ENCODE results near the gene CCDC149.

The CCDC149 gene

GRCh38 chr4:24777536-24778463 is 135.0 kb downstream of the CCDC149 start:
- no peaks in the 10 kb centered on the region for H3K9me3 ChIP-seq (ENCODE audit: insufficient read depth, low read length)
- H3K36me3 ChIP-seq (replicated peaks; ENCODE audit: low read depth, low read length): no peaks in the 10 kb centered on the region
- H2AFZ ChIP-seq (ENCODE audit: low read depth, low read length): no peak overlapping the region
- no peak overlapping the region for H3K9ac ChIP-seq (ENCODE audit: low read length)
- no peak overlapping the region for H3K4me3 ChIP-seq (ENCODE audit: low read length)
- TF ChIP-seq EZH2phosphoT487 (IDR thresholded peaks at IDR 0.05; ENCODE audit: low read depth) (no peak), CTCF (IDR thresholded peaks at IDR 0.05; ENCODE audit: low read depth, low read length) (no peak)
- H3K4me2 ChIP-seq (ENCODE audit: low read length): no peak overlapping the region
- H3K4me1 ChIP-seq (ENCODE audit: low read length): no peaks in the 10 kb centered on the region
- 0 out of 2 replicates have a peak, but pooled peaks cover 4% of the 10 kb centered on the region for H3K27me3 ChIP-seq (ENCODE audit: low read depth, low read length)
- H3K79me2 ChIP-seq (ENCODE audit: low read length): no peaks in the 10 kb centered on the region
- no peaks in the 10 kb centered on the region for H4K20me1 ChIP-seq (ENCODE audit: insufficient read depth, low read length)
- H3K27ac ChIP-seq (ENCODE audit: low read length): no peak overlapping the region

- Histone ChIP-seq H3K9ac (ENCODE audit: low read length) (no peak overlapping the region), H3K27ac (ENCODE audit: low read length) (no peak overlapping the region), H4K20me1 (ENCODE audit: insufficient read depth, low read length) (no peaks in the 10 kb centered on the region), H3K4me3 (ENCODE audit: low read length) (no peak overlapping the region), H3K9me3 (ENCODE audit: insufficient read depth, low read length) (no peaks in the 10 kb centered on the region), H3K4me1 (ENCODE audit: low read length) (no peaks in the 10 kb centered on the region), H3K27me3 (ENCODE audit: low read depth, low read length) (0 out of 2 replicates have a peak, but pooled peaks cover 4% of the 10 kb centered on the region), H3K36me3 (replicated peaks; ENCODE audit: low read depth, low read length) (no peaks in the 10 kb centered on the region), H3K79me2 (ENCODE audit: low read length) (no peaks in the 10 kb centered on the region), H2AFZ (ENCODE audit: low read depth, low read length) (no peak overlapping the region), H3K4me2 (ENCODE audit: low read length) (no peak overlapping the region)
- no peak for TF ChIP-seq CTCF (IDR thresholded peaks at IDR 0.05; ENCODE audit: low read depth, low read length)
- no peak for TF ChIP-seq EZH2phosphoT487 (IDR thresholded peaks at IDR 0.05; ENCODE audit: low read depth)
Observed at GRCh38 chr4:24775750-24776149, 137.1 kb downstream of the CCDC149 start.

GRCh38 chr4:24775032-24775605 is 137.7 kb downstream of the CCDC149 start:
- Histone ChIP-seq H3K27ac (ENCODE audit: low read length) (no peak overlapping the region), H3K4me1 (ENCODE audit: low read length) (peaks cover 3% of the 10 kb centered on the region; the same call in 1 of the 2 replicates), H3K27me3 (ENCODE audit: low read depth, low read length) (0 out of 2 replicates have a peak, but pooled peaks cover 4% of the 10 kb centered on the region), H3K79me2 (ENCODE audit: low read length) (no peaks in the 10 kb centered on the region), H2AFZ (ENCODE audit: low read depth, low read length) (no peak overlapping the region), H3K9ac (ENCODE audit: low read length) (no peak overlapping the region), H4K20me1 (ENCODE audit: insufficient read depth, low read length) (no peaks in the 10 kb centered on the region), H3K9me3 (ENCODE audit: insufficient read depth, low read length) (no peaks in the 10 kb centered on the region), H3K36me3 (replicated peaks; ENCODE audit: low read depth, low read length) (no peaks in the 10 kb centered on the region), H3K4me2 (ENCODE audit: low read length) (no peak overlapping the region), H3K4me3 (ENCODE audit: low read length) (no peak overlapping the region)
- TF ChIP-seq EZH2phosphoT487 (IDR thresholded peaks at IDR 0.05; ENCODE audit: low read depth) (no peak), CTCF (IDR thresholded peaks at IDR 0.05; ENCODE audit: low read depth, low read length) (no peak)

- Histone ChIP-seq H3K9me3 (ENCODE audit: insufficient read depth, low read length) (no peaks in the 10 kb centered on the region), H4K20me1 (ENCODE audit: insufficient read depth, low read length) (no peaks in the 10 kb centered on the region), H3K36me3 (replicated peaks; ENCODE audit: low read depth, low read length) (no peaks in the 10 kb centered on the region), H2AFZ (ENCODE audit: low read depth, low read length) (no peak overlapping the region), H3K79me2 (ENCODE audit: low read length) (no peaks in the 10 kb centered on the region), H3K4me2 (ENCODE audit: low read length) (no peak overlapping the region), H3K4me3 (ENCODE audit: low read length) (no peak overlapping the region), H3K9ac (ENCODE audit: low read length) (no peak overlapping the region), H3K27ac (ENCODE audit: low read length) (no peak overlapping the region), H3K4me1 (ENCODE audit: low read length) (peaks cover 7% of the 10 kb centered on the region), H3K27me3 (ENCODE audit: low read depth, low read length) (0 out of 2 replicates have a peak, but pooled peaks cover 4% of the 10 kb centered on the region)
- no peak for TF ChIP-seq EZH2phosphoT487 (IDR thresholded peaks at IDR 0.05; ENCODE audit: low read depth)
- no peak for TF ChIP-seq CTCF (IDR thresholded peaks at IDR 0.05; ENCODE audit: low read depth, low read length)
Observed at GRCh38 chr4:24774452-24774851, 138.4 kb downstream of the CCDC149 start.
